Esophagus mucosa (tissue), 1 donor: Measurements from ENCODE around the gene SPECC1. TPM values are rescaled to one million over a fixed set of nuclear protein-coding genes. Genes with fewer than 3 reads are reported as not detected.
"Not testable (repeated sequence)": the region's sequence is repeated elsewhere in the genome, so short reads cannot be mapped to it uniquely, and the experiment has no call there.

Experiments used
- ATAC-seq: fragments of 200-7000 bp; cut with Tn5 transposase; one replicate; pipeline ENCODE4 v1.9.1; 2020
- total RNA-seq: library from RNA; stranded (reverse); gene quantifications from one replicate; pipeline ENCODE4 v1.2.4, GENCODE V29; 2023
- donor health status: DM: yes; HTN: yes; CAD: no.

Gene SPECC1
- total RNA-seq, 1 donor from 2014 or later, result 13.8 TPM

GRCh38 chr17:20141198-20141972 is 132.2 kb downstream of the SPECC1 start:
- no peak for ATAC-seq

- ATAC-seq, result no peak
These were observed 133.1 kb downstream of the SPECC1 start for GRCh38 chr17:20142268-20142667.

GRCh38 chr17:20143740-20144139 is 134.6 kb downstream of the SPECC1 start:
- ATAC-seq, result no peak

GRCh38 chr17:20145567-20145966 is 136.4 kb downstream of the SPECC1 start:
- ATAC-seq, result no peak

GRCh38 chr17:20149251-20149650 is 140.1 kb downstream of the SPECC1 start:
- no peak for ATAC-seq

GRCh38 chr17:20151174-20151573 is 142.0 kb downstream of the SPECC1 start:
- ATAC-seq, result no peak

GRCh38 chr17:20153231-20153630 is 144.1 kb downstream of the SPECC1 start:
- no peak for ATAC-seq

- no peak for ATAC-seq
These were observed 145.3 kb downstream of the SPECC1 start for GRCh38 chr17:20154286-20155000.

- ATAC-seq, result peak; percentile 99
These were observed 146.4 kb downstream of the SPECC1 start for GRCh38 chr17:20155258-20156195.

- peak; percentile 74 for ATAC-seq
These were observed 147.2 kb downstream of the SPECC1 start for GRCh38 chr17:20156196-20157000.

- ATAC-seq, result no peak
These were observed 147.8 kb downstream of the SPECC1 start for GRCh38 chr17:20157001-20157310.

GRCh38 chr17:20158580-20158979 is 149.4 kb downstream of the SPECC1 start:
- ATAC-seq, result no peak

- no peak for ATAC-seq
These were observed 150.4 kb downstream of the SPECC1 start for GRCh38 chr17:20159406-20160069.

- not testable (repeated sequence) for ATAC-seq
These were observed 156.4 kb downstream of the SPECC1 start for GRCh38 chr17:20165516-20165915.

- no peak for ATAC-seq
These were observed 160.9 kb downstream of the SPECC1 start for GRCh38 chr17:20170085-20170484.

- ATAC-seq, result peak; percentile 29
These were observed 162.7 kb downstream of the SPECC1 start for GRCh38 chr17:20171741-20172365.

- no peak for ATAC-seq
These were observed 163.2 kb downstream of the SPECC1 start for GRCh38 chr17:20172376-20172775.

GRCh38 chr17:20173091-20173490 is 163.9 kb downstream of the SPECC1 start:
- no peak for ATAC-seq

GRCh38 chr17:20174588-20175265 is 165.6 kb downstream of the SPECC1 start:
- ATAC-seq, result no peak

GRCh38 chr17:20179041-20179440 is 169.9 kb downstream of the SPECC1 start:
- no peak for ATAC-seq

GRCh38 chr17:20180661-20181060 is 171.5 kb downstream of the SPECC1 start:
- no peak for ATAC-seq
